Measurements from ENCODE around the gene ALDH8A1.

DNA sequence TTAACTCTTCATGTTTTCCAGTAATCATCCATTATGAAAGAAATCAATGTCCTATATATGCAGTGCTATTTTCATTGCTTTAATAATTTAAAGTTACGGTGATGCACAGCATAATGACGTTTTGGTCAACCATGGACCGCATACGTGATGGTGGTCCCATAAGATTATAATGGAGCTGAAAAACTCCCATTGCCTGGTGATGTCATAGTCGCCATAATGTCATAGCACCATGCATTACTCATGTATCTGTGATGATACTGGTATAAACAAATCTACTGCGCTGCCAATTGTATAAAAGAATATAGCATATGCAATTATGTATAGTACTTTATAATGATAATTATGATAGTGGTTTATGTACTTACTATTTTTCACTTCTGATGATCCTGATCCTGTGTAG lies 42.3 kb upstream of the ALDH8A1 start:
- TF ChIP-seq TAF1 (IDR thresholded peaks at IDR 0.05; ENCODE audit: borderline replicate concordance, low read depth, low read length) (no peak), JUND (IDR thresholded peaks at IDR 0.05) (no peak), RCOR1 (IDR thresholded peaks at IDR 0.05; ENCODE audit: low read length) (no peak), RAD21 (IDR thresholded peaks at IDR 0.05; ENCODE audit: low read length) (no peak), POLR2AphosphoS5 (IDR thresholded peaks at IDR 0.05; ENCODE audit: low read depth, low read length) (no peak), RFX5 (IDR thresholded peaks at IDR 0.05; ENCODE audit: low read length) (no peak), GABPA (IDR thresholded peaks at IDR 0.05; ENCODE audit: low read depth) (no peak), EZH2phosphoT487 (IDR thresholded peaks at IDR 0.05; ENCODE audit: borderline replicate concordance, low read depth) (no peak), SIN3A (IDR thresholded peaks at IDR 0.05; ENCODE audit: borderline replicate concordance, low read depth, low read length) (no peak)
- TF ChIP-seq, protein P1, sequence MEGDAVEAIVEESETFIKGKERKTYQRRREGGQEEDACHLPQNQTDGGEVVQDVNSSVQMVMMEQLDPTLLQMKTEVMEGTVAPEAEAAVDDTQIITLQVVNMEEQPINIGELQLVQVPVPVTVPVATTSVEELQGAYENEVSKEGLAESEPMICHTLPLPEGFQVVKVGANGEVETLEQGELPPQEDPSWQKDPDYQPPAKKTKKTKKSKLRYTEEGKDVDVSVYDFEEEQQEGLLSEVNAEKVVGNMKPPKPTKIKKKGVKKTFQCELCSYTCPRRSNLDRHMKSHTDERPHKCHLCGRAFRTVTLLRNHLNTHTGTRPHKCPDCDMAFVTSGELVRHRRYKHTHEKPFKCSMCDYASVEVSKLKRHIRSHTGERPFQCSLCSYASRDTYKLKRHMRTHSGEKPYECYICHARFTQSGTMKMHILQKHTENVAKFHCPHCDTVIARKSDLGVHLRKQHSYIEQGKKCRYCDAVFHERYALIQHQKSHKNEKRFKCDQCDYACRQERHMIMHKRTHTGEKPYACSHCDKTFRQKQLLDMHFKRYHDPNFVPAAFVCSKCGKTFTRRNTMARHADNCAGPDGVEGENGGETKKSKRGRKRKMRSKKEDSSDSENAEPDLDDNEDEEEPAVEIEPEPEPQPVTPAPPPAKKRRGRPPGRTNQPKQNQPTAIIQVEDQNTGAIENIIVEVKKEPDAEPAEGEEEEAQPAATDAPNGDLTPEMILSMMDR (IDR thresholded peaks at IDR 0.05): no peak
- TF ChIP-seq, protein P2, sequence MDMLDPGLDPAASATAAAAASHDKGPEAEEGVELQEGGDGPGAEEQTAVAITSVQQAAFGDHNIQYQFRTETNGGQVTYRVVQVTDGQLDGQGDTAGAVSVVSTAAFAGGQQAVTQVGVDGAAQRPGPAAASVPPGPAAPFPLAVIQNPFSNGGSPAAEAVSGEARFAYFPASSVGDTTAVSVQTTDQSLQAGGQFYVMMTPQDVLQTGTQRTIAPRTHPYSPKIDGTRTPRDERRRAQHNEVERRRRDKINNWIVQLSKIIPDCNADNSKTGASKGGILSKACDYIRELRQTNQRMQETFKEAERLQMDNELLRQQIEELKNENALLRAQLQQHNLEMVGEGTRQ (IDR thresholded peaks at IDR 0.05; ENCODE audit: borderline replicate concordance, low read depth, low read length): no peak
